Measurements from ENCODE around the gene NUDT17. TPM values are rescaled to one million over a fixed set of nuclear protein-coding genes. Genes with fewer than 3 reads are reported as not detected.

The NUDT17 gene
- total RNA-seq, 1 donor from 2014 or later: 2.4 TPM

GRCh38 chr1:145847827-145848226 lies 2.4 kb downstream of the NUDT17 start:
- no peak for DNase-seq (ENCODE audit: low read depth in 2 of 2)

GRCh38 chr1:145849356-145850160 lies 4.1 kb downstream of the NUDT17 start:
- peak in 1 of 2 donors; percentile 70 for DNase-seq (ENCODE audit: low read depth in 2 of 2)

- DNase-seq (ENCODE audit: low read depth in 2 of 2): no peak
These were observed 10.1 kb downstream of the NUDT17 start for GRCh38 chr1:145855426-145855948.

GRCh38 chr1:145857170-145857569 lies 11.7 kb downstream of the NUDT17 start:
- DNase-seq (ENCODE audit: low read depth in 2 of 2): no peak

- peak; percentile 33 to 37 for DNase-seq (ENCODE audit: low read depth in 2 of 2)
These were observed 12.9 kb downstream of the NUDT17 start for GRCh38 chr1:145858238-145858900.

- DNase-seq (ENCODE audit: low read depth in 2 of 2): peak; percentile 97
These were observed 13.6 kb downstream of the NUDT17 start, which contains the start of gene PIAS3 for GRCh38 chr1:145858901-145859490. TSS of gene PIAS3 (minus strand) at chr1:145859081. CDS start at chr1:145858990, 91 bp downstream.

- DNase-seq (ENCODE audit: low read depth in 2 of 2): peak; percentile 89 to 91
These were observed 14.1 kb downstream of the NUDT17 start for GRCh38 chr1:145859491-145860023.

GRCh38 chr1:145863282-145864018 lies 18.0 kb downstream of the NUDT17 start:
- DNase-seq (ENCODE audit: low read depth in 2 of 2): no peak

- peak in 1 of 2 donors; percentile 58 for DNase-seq (ENCODE audit: low read depth in 2 of 2)
These were observed 22.8 kb downstream of the NUDT17 start for GRCh38 chr1:145868232-145868631.

GRCh38 chr1:145871994-145872924 lies 26.8 kb downstream of the NUDT17 start:
- DNase-seq (ENCODE audit: low read depth in 2 of 2): no peak

- DNase-seq (ENCODE audit: low read depth in 2 of 2): no peak
These were observed 29.2 kb downstream of the NUDT17 start for GRCh38 chr1:145874646-145875045.

GRCh38 chr1:145877923-145878486 lies 32.6 kb downstream of the NUDT17 start:
- DNase-seq (ENCODE audit: low read depth in 2 of 2): no peak

GRCh38 chr1:145878724-145879123 lies 33.3 kb downstream of the NUDT17 start:
- no peak for DNase-seq (ENCODE audit: low read depth in 2 of 2)

GRCh38 chr1:145879775-145880174 lies 34.3 kb downstream of the NUDT17 start:
- DNase-seq (ENCODE audit: low read depth in 2 of 2): no peak

GRCh38 chr1:145884675-145885074 lies 39.2 kb downstream of the NUDT17 start:
- DNase-seq (ENCODE audit: low read depth in 2 of 2): peak in 1 of 2 donors; percentile 84

GRCh38 chr1:145885738-145886287 lies 40.4 kb downstream of the NUDT17 start, which contains the start of gene ANKRD35:
TSS of gene ANKRD35 (minus strand) at chr1:145885866. CDS start at chr1:145885758, 108 bp downstream.
- peak; percentile 64 to 65 for DNase-seq (ENCODE audit: low read depth in 2 of 2)

- no peak for DNase-seq (ENCODE audit: low read depth in 2 of 2)
These were observed 41.0 kb downstream of the NUDT17 start for GRCh38 chr1:145886390-145886789.

- no peak for DNase-seq (ENCODE audit: low read depth in 2 of 2)
These were observed 41.4 kb downstream of the NUDT17 start for GRCh38 chr1:145886816-145887215.

- no peak for DNase-seq (ENCODE audit: low read depth in 2 of 2)
These were observed 42.2 kb downstream of the NUDT17 start for GRCh38 chr1:145887631-145888030.

Measured in lung microvascular endothelial cell (primary cell).